HepG2 (cell line): ENCODE measurements around the gene KHK. TPM values are rescaled to one million over a fixed set of nuclear protein-coding genes. Genes with fewer than 3 reads are reported as not detected.

Experiments
- CBFB ChIP-seq: sonication (generic); formaldehyde crosslinking; IDR thresholded peaks from 2 replicates; pipeline ENCODE4 v1.4.0; 2020; ENCODE audit warnings: missing genetic modification reagents
- HHEX ChIP-seq: IDR thresholded peaks from 2 replicates; pipeline ENCODE4 v1.6.1; 2016; ENCODE audit warnings: control low read depth
- SRSF4 ChIP-seq: fragments of 200-400 bp; formaldehyde crosslinking; IDR thresholded peaks from one replicate; pipeline ENCODE4 v1.6.1; 2018; ENCODE audit warnings: mild to moderate bottlenecking, low read depth, low read length, moderate library complexity; ENCODE audit not compliant: poor library complexity, severe bottlenecking
- THAP9 ChIP-seq: sonication (generic); formaldehyde crosslinking; IDR thresholded peaks from 2 replicates; pipeline ENCODE4; 2020; ENCODE audit warnings: missing genetic modification reagents, mild to moderate bottlenecking, borderline replicate concordance
- TRAFD1 ChIP-seq: sonication (generic); formaldehyde crosslinking; IDR thresholded peaks from 2 replicates; pipeline ENCODE4 v1.5.1; 2020; ENCODE audit warnings: missing genetic modification reagents, mild to moderate bottlenecking, borderline replicate concordance
- ZBTB40 ChIP-seq, 2 experiments: fragments of 450-650 bp in 1 of 2; sonication (generic) in 1 of 2; formaldehyde crosslinking in 1 of 2; IDR thresholded peaks; 2 replicates each; pipeline versions ENCODE4 v1.6.1 to v1.8.0; 2016 to 2022; ENCODE audit warnings: antibody characterized with exemption in 1 of 2, mild to moderate bottlenecking in 1 of 2, missing genetic modification reagents in 1 of 2
- ZNF607 ChIP-seq: sonication (generic); formaldehyde crosslinking; IDR thresholded peaks from 2 replicates; pipeline ENCODE4 v1.5.1; 2020; ENCODE audit warnings: missing genetic modification reagents, mild to moderate bottlenecking, borderline replicate concordance
- ZNF644 ChIP-seq: IDR thresholded peaks from 2 replicates; pipeline ENCODE4 v1.6.1; 2016; ENCODE audit warnings: low read depth
- ZNF704 ChIP-seq: sonication (generic); formaldehyde crosslinking; IDR thresholded peaks from 2 replicates; pipeline ENCODE4 v1.8.1; 2023; ENCODE audit warnings: mild to moderate bottlenecking, inconsistent platforms, moderate library complexity, missing genetic modification reagents, borderline replicate concordance
- ZNF709 ChIP-seq: sonication (generic); formaldehyde crosslinking; IDR thresholded peaks from 2 replicates; pipeline ENCODE4 v1.5.0; 2020; ENCODE audit warnings: mild to moderate bottlenecking, missing genetic modification reagents
- ZNF766 ChIP-seq: sonication (generic); formaldehyde crosslinking; IDR thresholded peaks from 2 replicates; pipeline ENCODE4 v1.5.0; 2020; ENCODE audit warnings: missing genetic modification reagents, borderline replicate concordance
- ZZZ3 ChIP-seq: sonication (generic); formaldehyde crosslinking; IDR thresholded peaks from 2 replicates; pipeline ENCODE4 v1.4.0; 2020; ENCODE audit warnings: missing genetic modification reagents, mild to moderate bottlenecking, borderline replicate concordance
- polyA plus RNA-seq, 8 experiments: library from polyadenylated mRNA; depleted of rRNA in 3 of 8; stranded (reverse) in 7 of 8; unstranded in 1 of 8; fragments of >200 nt; fragmentation: Illumina TruSeq in 4 of 8; extraction: Trizol in 4 of 8; gene quantifications; 2 replicates each; pipeline versions ENCODE4 v1.2.1 to v1.2.3, GENCODE V29; 2011 to 2016; ENCODE audit warnings: low read depth in 4 of 8, missing spikeins in 1 of 8, mixed read lengths in 1 of 8; ENCODE audit not compliant: insufficient read depth in 1 of 8
- total RNA-seq, 5 experiments: library from RNA; depleted of rRNA; stranded (reverse); fragments of >200 nt; fragmentation: Illumina TruSeq; extraction: Trizol; gene quantifications; 2 replicates each; pipeline ENCODE4 v1.2.3, GENCODE V29; 2016; ENCODE audit warnings: low read depth in 1 of 5

The KHK gene
- total and polyA plus RNA-seq, 2 of the 13 experiments (the other 11 are each of a cell fraction or from before 2014, with no cell fraction given) = 40.9 to 99.2 TPM

- no peak for TF ChIP-seq SRSF4
- 0 out of 2 replicates have a peak, but pooled peaks have one; percentile 92 for TF ChIP-seq TRAFD1 (CRISPR knock-in tag)
- no peak for TF ChIP-seq ZBTB40 (IDR thresholded peaks at IDR 0.05)
- TF ChIP-seq ZBTB40 (CRISPR knock-in tag; IDR thresholded peaks at IDR 0.05) = peak; percentile 45; the same call in 1 of the 2 replicates
- no peak for TF ChIP-seq ZNF709 (CRISPR knock-in tag)
- TF ChIP-seq ZNF704 (CRISPR knock-in tag) = peak; percentile 79; the same call in 1 of the 2 replicates
- peak; percentile 21 for TF ChIP-seq ZNF766
- TF ChIP-seq CBFB (CRISPR knock-in tag) = peak; percentile 6
- no peak for TF ChIP-seq ZZZ3 (CRISPR knock-in tag)
- TF ChIP-seq THAP9 (CRISPR knock-in tag) = peak; percentile 66; the same call in 1 of the 2 replicates
- peak; percentile 67 for TF ChIP-seq ZNF607 (CRISPR knock-in tag)
- TF ChIP-seq HHEX (CRISPR knock-in tag) = peak; percentile 63; the same call in 1 of the 2 replicates
- 0 out of 2 replicates have a peak, but pooled peaks have one; percentile 25 for TF ChIP-seq ZNF644 (CRISPR knock-in tag)
Observed at GRCh38 chr2:27050281-27050995, 36.1 kb upstream of the KHK start (continued).
